Activated naive CD4-positive, alpha-beta T cell treated with anti-CD3 and anti-CD28 coated beads, Interleukin-2, amount 50 U/mL, for 72 hours (primary cell): ENCODE data around the gene LRRC58. TPM values are rescaled to one million over a fixed set of nuclear protein-coding genes. Genes with fewer than 3 reads are reported as not detected.
"Not testable (repeated sequence)": the region's sequence is repeated elsewhere in the genome, so short reads cannot be mapped to it uniquely, and the experiment has no call there.

Source experiments
- ATAC-seq, 2 donors: fragments of 150-1000 bp; cut with Tn5 transposase; 2 replicates each; pipeline ENCODE4 v1.10.0; 2021; ENCODE audit warnings: mild to moderate bottlenecking in 2 of 2, moderate library complexity in 2 of 2
- DNase-seq, 2 donors: peaks; one replicate each; pipeline ENCODE4 v3.0.0; 2021 to 2022; ENCODE audit warnings: low spot score in 2 of 2
- H3K27ac Mint-ChIP-seq, 2 donors: one replicate each; pipeline ENCODE4 v1.8.0; 2022; ENCODE audit warnings: mild to moderate bottlenecking in 2 of 2, mixed read lengths in 2 of 2
- H3K36me3 Mint-ChIP-seq, 2 donors: one replicate each; pipeline ENCODE4 v1.8.0; 2022; ENCODE audit warnings: mixed read lengths in 2 of 2
- H3K9me3 Mint-ChIP-seq, 2 donors: one replicate each; pipeline ENCODE4 v1.8.0; 2022; ENCODE audit warnings: mixed read lengths in 2 of 2
- total RNA-seq, 2 donors: library from RNA; stranded (reverse); gene quantifications; one replicate each; pipeline ENCODE4 v1.2.3, GENCODE V29; 2022

Gene LRRC58
- 10 to 100 TPM; 22.4 to 23.7 TPM for total RNA-seq

GRCh38 chr3:120348991-120349854, at the start of gene LRRC58:
TSS of gene LRRC58 (minus strand) at chr3:120349354. CDS start at chr3:120349243, 111 bp downstream.
- Mint-ChIP-seq H3K9me3 (no peaks in the 10 kb centered on the region), H3K36me3 (peaks cover 22 to 31% of the 10 kb centered on the region in 2 donors), H3K27ac (peak within 1 kb of the TSS; percentile 92 to 96)
- peak; percentile 88 to 91 for DNase-seq
- ATAC-seq, result peak; percentile 88 to 92

GRCh38 chr3:120396469-120396868, 47.3 kb upstream of the LRRC58 start:
- Mint-ChIP-seq H3K36me3 (no peaks in the 10 kb centered on the region), H3K9me3 (no peaks in the 10 kb centered on the region), H3K27ac (no peak overlapping the region)
- DNase-seq, result no peak
- no peak for ATAC-seq

GRCh38 chr3:120394347-120394746, 45.2 kb upstream of the LRRC58 start:
- H3K36me3 Mint-ChIP-seq, result no peaks in the 10 kb centered on the region
- no peak for ATAC-seq

GRCh38 chr3:120393761-120394160, 44.6 kb upstream of the LRRC58 start:
- DNase-seq, result no peak
- Mint-ChIP-seq H3K9me3 (no peaks in the 10 kb centered on the region), H3K36me3 (no peaks in the 10 kb centered on the region), H3K27ac (no peak overlapping the region)
- ATAC-seq, result no peak

More at GRCh38 chr3:120394347-120394746, 45.2 kb upstream of the LRRC58 start:
- DNase-seq, result no peak
- H3K9me3 Mint-ChIP-seq, result no peaks in the 10 kb centered on the region
- H3K27ac Mint-ChIP-seq, result no peak overlapping the region

GRCh38 chr3:120393243-120393642, 44.1 kb upstream of the LRRC58 start:
- Mint-ChIP-seq H3K27ac (no peak overlapping the region), H3K9me3 (no peaks in the 10 kb centered on the region), H3K36me3 (no peaks in the 10 kb centered on the region)
- DNase-seq (no peak), ATAC-seq (no peak)

- Mint-ChIP-seq H3K36me3 (no peaks in the 10 kb centered on the region), H3K9me3 (no peaks in the 10 kb centered on the region)
- ATAC-seq, result no peak
Observed at GRCh38 chr3:120382941-120383447, 33.8 kb upstream of the LRRC58 start.

GRCh38 chr3:120381503-120381902, 32.3 kb upstream of the LRRC58 start:
- Mint-ChIP-seq H3K27ac (no peak overlapping the region), H3K9me3 (no peaks in the 10 kb centered on the region), H3K36me3 (no peaks in the 10 kb centered on the region)
- DNase-seq, result no peak
- no peak for ATAC-seq

More at GRCh38 chr3:120382941-120383447, 33.8 kb upstream of the LRRC58 start:
- no peak overlapping the region for H3K27ac Mint-ChIP-seq
- DNase-seq, result no peak

- not testable (repeated sequence) for H3K27ac Mint-ChIP-seq, ATAC-seq, H3K36me3 Mint-ChIP-seq, DNase-seq, H3K9me3 Mint-ChIP-seq
Observed at GRCh38 chr3:120377948-120378347, 28.8 kb upstream of the LRRC58 start.

GRCh38 chr3:120370463-120370862, 21.3 kb upstream of the LRRC58 start:
- ATAC-seq, result peak in 1 of 2 donors; percentile 75
- H3K36me3 Mint-ChIP-seq, result no peaks in the 10 kb centered on the region
- no peak overlapping the region for H3K27ac Mint-ChIP-seq

GRCh38 chr3:120369037-120369467, 19.9 kb upstream of the LRRC58 start:
- Mint-ChIP-seq H3K9me3 (no peaks in the 10 kb centered on the region), H3K27ac (no peak overlapping the region), H3K36me3 (no peaks in the 10 kb centered on the region)
- DNase-seq (no peak), ATAC-seq (no peak)

More at GRCh38 chr3:120370463-120370862, 21.3 kb upstream of the LRRC58 start:
- no peaks in the 10 kb centered on the region for H3K9me3 Mint-ChIP-seq
- DNase-seq, result no peak

- Mint-ChIP-seq H3K9me3 (no peaks in the 10 kb centered on the region), H3K27ac (no peak overlapping the region), H3K36me3 (no peaks in the 10 kb centered on the region)
- ATAC-seq (peak in 1 of 2 donors; percentile 84), DNase-seq (no peak)
Observed at GRCh38 chr3:120368172-120368571, 19.0 kb upstream of the LRRC58 start.

GRCh38 chr3:120364821-120365220, 15.7 kb upstream of the LRRC58 start:
- Mint-ChIP-seq H3K36me3 (no peaks in the 10 kb centered on the region), H3K27ac (no peak overlapping the region), H3K9me3 (no peaks in the 10 kb centered on the region)
- no peak for ATAC-seq
- DNase-seq, result no peak

- Mint-ChIP-seq H3K9me3 (no peaks in the 10 kb centered on the region), H3K27ac (no peak overlapping the region), H3K36me3 (no peaks in the 10 kb centered on the region)
- DNase-seq, result no peak
- no peak for ATAC-seq
Observed at GRCh38 chr3:120364101-120364500, 14.9 kb upstream of the LRRC58 start.

GRCh38 chr3:120357807-120358206, 8.7 kb upstream of the LRRC58 start:
- DNase-seq (no peak), ATAC-seq (no peak)
- H3K27ac Mint-ChIP-seq, result no peak overlapping the region
- no peaks in the 10 kb centered on the region for H3K36me3 Mint-ChIP-seq
- no peaks in the 10 kb centered on the region for H3K9me3 Mint-ChIP-seq

GRCh38 chr3:120355486-120355885, 6.3 kb upstream of the LRRC58 start:
- Mint-ChIP-seq H3K36me3 (no peaks in the 10 kb centered on the region), H3K9me3 (no peaks in the 10 kb centered on the region), H3K27ac (no peak overlapping the region)
- DNase-seq (no peak), ATAC-seq (no peak)

GRCh38 chr3:120353463-120353862, 4.3 kb upstream of the LRRC58 start:
- H3K36me3 Mint-ChIP-seq, result peaks cover under 1 to 8% of the 10 kb centered on the region in 2 donors
- DNase-seq, result no peak
- no peak for ATAC-seq
- no peak overlapping the region for H3K27ac Mint-ChIP-seq
- no peaks in the 10 kb centered on the region for H3K9me3 Mint-ChIP-seq

- Mint-ChIP-seq H3K36me3 (peaks cover 15 to 20% of the 10 kb centered on the region in 2 donors), H3K9me3 (no peaks in the 10 kb centered on the region), H3K27ac (no peak overlapping the region)
- DNase-seq (no peak), ATAC-seq (no peak)
Observed at GRCh38 chr3:120352017-120352416, 2.9 kb upstream of the LRRC58 start.
